ENCODE measurements around the gene GAL3ST3.
"Not testable (repeated sequence)": the region's sequence is repeated elsewhere in the genome, so short reads cannot be mapped to it uniquely, and the experiment has no call there.

GAL3ST3 gene

GRCh38 chr11:66012946-66013761 lies 35.8 kb downstream of the GAL3ST3 start:
- no peak for DNase-seq (ENCODE audit: low spot score)

- no peak for DNase-seq (ENCODE audit: low spot score)
These were observed 36.5 kb downstream of the GAL3ST3 start for GRCh38 chr11:66012371-66012945.

GRCh38 chr11:66011785-66012303 lies 37.1 kb downstream of the GAL3ST3 start, which contains the start of gene CST6:
Gene CST6, plus strand, starts transcription at chr11:66012008. Its CDS starts 37 bp downstream, at chr11:66012045.
- DNase-seq (ENCODE audit: low spot score) = no peak

- no peak for DNase-seq (ENCODE audit: low spot score)
These were observed 37.6 kb downstream of the GAL3ST3 start for GRCh38 chr11:66011239-66011784.

GRCh38 chr11:66010036-66010435 lies 38.9 kb downstream of the GAL3ST3 start:
- DNase-seq (ENCODE audit: low spot score) = not testable (repeated sequence)

- no peak for DNase-seq (ENCODE audit: low spot score)
These were observed 40.4 kb downstream of the GAL3ST3 start for GRCh38 chr11:66008468-66009101.

- DNase-seq (ENCODE audit: low spot score) = no peak
These were observed 40.9 kb downstream of the GAL3ST3 start for GRCh38 chr11:66008095-66008467.

- no peak for DNase-seq (ENCODE audit: low spot score)
These were observed 41.7 kb downstream of the GAL3ST3 start for GRCh38 chr11:66007201-66007634.

GRCh38 chr11:66006891-66007176 lies 42.1 kb downstream of the GAL3ST3 start:
- no peak for DNase-seq (ENCODE audit: low spot score)

- no peak for DNase-seq (ENCODE audit: low spot score)
These were observed 42.6 kb downstream of the GAL3ST3 start for GRCh38 chr11:66006134-66006890.

- DNase-seq (ENCODE audit: low spot score) = no peak
These were observed 44.8 kb downstream of the GAL3ST3 start for GRCh38 chr11:66004186-66004585.

GRCh38 chr11:66003291-66003690 lies 45.7 kb downstream of the GAL3ST3 start:
- DNase-seq (ENCODE audit: low spot score) = no peak

- no peak for DNase-seq (ENCODE audit: low spot score)
These were observed 46.2 kb downstream of the GAL3ST3 start for GRCh38 chr11:66002648-66003225.

GRCh38 chr11:66001942-66002647 lies 46.9 kb downstream of the GAL3ST3 start, which contains the start of the genes BANF1 and EIF1AD:
Gene BANF1, plus strand, starts transcription at chr11:66002503. Its CDS starts 748 bp downstream, at chr11:66003251.
Gene EIF1AD, minus strand, starts transcription at chr11:66002157. Its CDS starts 1,768 bp downstream, at chr11:66000389.
- peak; percentile 97 for DNase-seq (ENCODE audit: low spot score)

GRCh38 chr11:65997286-65997685 lies 51.7 kb downstream of the GAL3ST3 start:
- DNase-seq (ENCODE audit: low spot score) = no peak

- no peak for DNase-seq (ENCODE audit: low spot score)
These were observed 56.9 kb downstream of the GAL3ST3 start for GRCh38 chr11:65992056-65992455.
